A549 treated with DMSO at 1 μM for 4 hours (cell line): Measurements from ENCODE around the gene NPHP4. TPM values are rescaled to one million over a fixed set of nuclear protein-coding genes. Genes with fewer than 3 reads are reported as not detected.

Experiments
- total RNA-seq: library from RNA; stranded (reverse); fragments of 200-300 nt; extraction: Qiagen RNA extraction; gene quantifications from 5 replicates; pipeline ENCODE4 v1.2.3, GENCODE V29; 2022; ENCODE audit warnings: low read depth

Gene NPHP4
- 4.2 to 5.7 TPM (median 5.3 TPM) in 5 replicates for total RNA-seq

DNA sequence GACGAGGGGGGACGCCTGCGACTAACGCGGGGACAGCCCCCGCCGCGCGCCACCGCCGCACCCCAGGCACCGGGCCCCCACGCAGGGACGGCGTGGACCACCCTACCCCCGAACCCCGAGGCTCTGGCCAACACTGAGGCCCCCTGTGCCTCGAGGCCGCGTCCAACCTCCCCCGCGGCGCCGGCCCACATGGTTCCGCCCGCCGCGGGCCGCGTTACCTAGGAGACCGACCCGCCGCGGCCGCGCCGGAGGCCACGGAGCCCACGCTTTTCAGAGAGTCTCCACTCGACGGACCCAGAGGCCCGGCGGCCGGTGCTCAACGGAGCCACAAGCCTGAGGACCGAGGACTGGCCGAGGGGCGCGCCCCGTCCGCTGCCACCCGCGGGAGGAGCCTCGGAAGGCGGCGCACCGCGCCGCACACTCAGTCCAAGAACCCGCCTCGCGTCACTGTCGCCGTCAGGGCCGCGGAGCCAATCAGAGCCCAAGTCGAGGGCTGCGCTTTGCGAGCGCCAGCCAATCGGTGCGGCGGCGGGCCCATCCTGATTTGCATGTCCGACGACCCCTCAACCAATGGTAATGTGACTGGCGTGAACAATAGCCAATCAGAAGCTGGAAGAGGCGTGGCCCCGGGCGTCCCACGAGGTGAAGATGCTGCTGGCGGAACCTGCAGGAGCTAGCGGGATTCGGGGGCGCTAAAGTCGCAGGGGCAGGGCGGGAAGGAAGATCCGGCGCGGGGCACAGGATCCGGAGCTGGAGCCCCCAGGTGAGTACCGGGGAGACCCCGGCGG, at the start of gene NPHP4:
NPHP4 (minus strand) TSS at position 400 of the 788 bp plus-strand sequence. CDS start 6,136 bp downstream, outside the sequence.

Other genes with a start within 250 kb of the NPHP4 start
- 6.9 to 10.0 TPM (median 8.3 TPM) in 5 replicates for gene KCNAB2, start 53.5 kb upstream of the NPHP4 start, total RNA-seq
- gene CHD5, start 187.9 kb upstream of the NPHP4 start, total RNA-seq: 0.58 to 1.1 TPM (median 0.81 TPM) in 5 replicates
- 266 to 472 TPM (median 442 TPM) in 5 replicates for gene RPL22, start 207.2 kb upstream of the NPHP4 start, total RNA-seq
- 13.2 to 21.6 TPM (median 17.0 TPM) in 5 replicates for gene RNF207, start 213.7 kb upstream of the NPHP4 start, total RNA-seq
- 50.0 to 62.8 TPM (median 58.0 TPM) in 5 replicates for gene ICMT, start 243.5 kb upstream of the NPHP4 start, total RNA-seq